Astrocyte of the spinal cord (primary cell): Measurements from ENCODE around the gene LMO1.

Experiments used
- DNase-seq: peaks from one replicate; pipeline ENCODE4 v3.0.0; 2011; ENCODE audit warnings: low read depth, low spot score
- H3K4me3 ChIP-seq: 2 replicates; pipeline ENCODE4 v1.5.1; 2011; ENCODE audit warnings: low read depth, mild to moderate bottlenecking, low read length, moderate library complexity
- in situ Hi-C: cut with HindIII; loops from 2 replicates; pipeline ENCODE4 v1.10.0; 2017; ENCODE audit warnings: low sequenced_read_pairs
- TF ChIP-seq, protein P1 (sequence below): IDR thresholded peaks from 2 replicates; pipeline ENCODE4 v1.5.1; 2012; ENCODE audit warnings: low read depth, mild to moderate bottlenecking, low read length, inconsistent platforms

Gene LMO1

DNA sequence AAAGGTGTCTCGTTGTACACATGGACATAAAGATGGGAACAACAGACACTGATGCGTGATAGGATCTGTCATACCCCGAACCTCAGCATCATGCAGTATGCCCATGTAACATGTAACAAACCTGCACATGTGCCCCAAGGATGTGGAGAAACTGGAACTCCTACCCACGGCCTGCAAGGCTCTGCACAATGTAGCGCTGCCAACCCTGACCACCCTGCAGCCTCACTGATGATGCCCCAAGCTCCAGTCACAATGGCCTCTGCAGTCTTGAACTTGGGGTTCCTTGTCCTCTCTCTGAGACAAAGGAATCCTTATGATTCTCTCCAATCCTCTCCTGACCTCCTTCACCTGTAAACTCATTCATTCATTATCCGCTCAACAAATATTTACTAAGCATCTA is 14.2 kb downstream of the LMO1 start:
- DNase-seq = no peak
- in situ Hi-C loops = no loop called here
- TF ChIP-seq, protein P1, sequence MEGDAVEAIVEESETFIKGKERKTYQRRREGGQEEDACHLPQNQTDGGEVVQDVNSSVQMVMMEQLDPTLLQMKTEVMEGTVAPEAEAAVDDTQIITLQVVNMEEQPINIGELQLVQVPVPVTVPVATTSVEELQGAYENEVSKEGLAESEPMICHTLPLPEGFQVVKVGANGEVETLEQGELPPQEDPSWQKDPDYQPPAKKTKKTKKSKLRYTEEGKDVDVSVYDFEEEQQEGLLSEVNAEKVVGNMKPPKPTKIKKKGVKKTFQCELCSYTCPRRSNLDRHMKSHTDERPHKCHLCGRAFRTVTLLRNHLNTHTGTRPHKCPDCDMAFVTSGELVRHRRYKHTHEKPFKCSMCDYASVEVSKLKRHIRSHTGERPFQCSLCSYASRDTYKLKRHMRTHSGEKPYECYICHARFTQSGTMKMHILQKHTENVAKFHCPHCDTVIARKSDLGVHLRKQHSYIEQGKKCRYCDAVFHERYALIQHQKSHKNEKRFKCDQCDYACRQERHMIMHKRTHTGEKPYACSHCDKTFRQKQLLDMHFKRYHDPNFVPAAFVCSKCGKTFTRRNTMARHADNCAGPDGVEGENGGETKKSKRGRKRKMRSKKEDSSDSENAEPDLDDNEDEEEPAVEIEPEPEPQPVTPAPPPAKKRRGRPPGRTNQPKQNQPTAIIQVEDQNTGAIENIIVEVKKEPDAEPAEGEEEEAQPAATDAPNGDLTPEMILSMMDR = no peak

DNA sequence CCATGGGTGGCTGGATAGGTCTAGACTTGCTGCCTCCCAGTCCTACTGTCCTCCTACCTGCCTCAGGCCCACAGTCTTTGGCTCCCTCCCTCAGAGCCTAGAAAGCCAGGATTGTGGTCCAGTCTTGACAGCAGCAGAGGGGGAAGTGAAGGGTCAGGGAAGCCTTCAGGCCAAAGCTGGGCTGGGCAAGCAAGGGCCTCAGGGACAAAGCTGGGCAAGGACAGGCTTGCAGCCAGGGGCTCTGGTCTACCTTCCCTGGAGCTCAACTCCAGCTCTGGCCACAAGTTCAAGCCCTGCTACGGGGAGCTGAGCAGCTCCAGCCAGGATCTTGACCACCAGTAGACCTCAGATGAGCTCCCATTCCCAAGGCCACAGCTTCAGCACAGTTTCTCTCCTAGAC is 14.9 kb downstream of the LMO1 start:
- in situ Hi-C loops = no loop called here
- DNase-seq = no peak
- H3K4me3 ChIP-seq = no peak overlapping the region
- TF ChIP-seq, protein P1 = no peak

More for the DNA sequence above, 14.2 kb downstream of the LMO1 start:
- no peak overlapping the region for H3K4me3 ChIP-seq

DNA sequence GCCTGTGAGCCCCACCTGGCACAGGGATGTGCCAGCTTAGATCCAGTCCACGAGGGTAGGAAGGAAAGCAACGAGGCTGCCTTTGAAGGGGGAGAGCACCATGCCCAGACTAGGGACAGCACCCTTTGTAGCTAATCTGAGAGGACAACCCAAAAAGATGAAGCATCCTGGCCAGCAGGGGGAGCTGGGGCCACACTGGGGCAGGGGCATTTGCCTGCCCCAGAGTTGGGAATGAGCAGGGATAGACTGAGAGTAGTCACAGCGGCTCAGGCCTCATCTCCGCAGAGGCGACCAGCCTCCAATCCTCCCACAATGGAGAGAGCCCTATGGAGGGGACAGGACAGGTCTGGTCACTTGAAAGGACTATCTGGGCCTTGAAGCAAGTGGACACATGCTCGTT is 16.4 kb downstream of the LMO1 start:
- no peak for DNase-seq
- TF ChIP-seq, protein P1 = peak; percentile 43
- no peak overlapping the region for H3K4me3 ChIP-seq
- in situ Hi-C loops = no loop called here

DNA sequence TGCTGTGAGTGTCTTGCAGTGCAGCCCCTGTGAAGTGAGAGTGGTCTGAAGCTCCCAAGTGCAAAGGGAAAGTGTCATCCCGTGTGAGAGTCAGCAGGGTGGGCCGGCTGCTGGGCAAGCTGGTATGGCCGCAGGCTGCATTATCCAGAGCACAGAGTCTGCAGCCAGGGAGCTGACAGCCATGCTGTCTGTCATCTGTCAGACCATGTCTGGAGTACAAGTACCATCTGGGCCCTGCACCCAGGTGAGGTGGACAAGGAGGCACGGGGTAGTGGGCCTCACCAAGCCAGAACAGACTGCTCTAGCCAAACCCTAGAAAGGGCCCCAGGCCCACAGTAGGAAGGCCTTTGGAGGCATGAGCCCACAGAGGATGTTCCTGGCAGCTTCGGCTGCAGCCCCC is 20.2 kb downstream of the LMO1 start:
- in situ Hi-C loops = no loop called here
- TF ChIP-seq, protein P1 = no peak
- DNase-seq = no peak
- H3K4me3 ChIP-seq = no peak overlapping the region

DNA sequence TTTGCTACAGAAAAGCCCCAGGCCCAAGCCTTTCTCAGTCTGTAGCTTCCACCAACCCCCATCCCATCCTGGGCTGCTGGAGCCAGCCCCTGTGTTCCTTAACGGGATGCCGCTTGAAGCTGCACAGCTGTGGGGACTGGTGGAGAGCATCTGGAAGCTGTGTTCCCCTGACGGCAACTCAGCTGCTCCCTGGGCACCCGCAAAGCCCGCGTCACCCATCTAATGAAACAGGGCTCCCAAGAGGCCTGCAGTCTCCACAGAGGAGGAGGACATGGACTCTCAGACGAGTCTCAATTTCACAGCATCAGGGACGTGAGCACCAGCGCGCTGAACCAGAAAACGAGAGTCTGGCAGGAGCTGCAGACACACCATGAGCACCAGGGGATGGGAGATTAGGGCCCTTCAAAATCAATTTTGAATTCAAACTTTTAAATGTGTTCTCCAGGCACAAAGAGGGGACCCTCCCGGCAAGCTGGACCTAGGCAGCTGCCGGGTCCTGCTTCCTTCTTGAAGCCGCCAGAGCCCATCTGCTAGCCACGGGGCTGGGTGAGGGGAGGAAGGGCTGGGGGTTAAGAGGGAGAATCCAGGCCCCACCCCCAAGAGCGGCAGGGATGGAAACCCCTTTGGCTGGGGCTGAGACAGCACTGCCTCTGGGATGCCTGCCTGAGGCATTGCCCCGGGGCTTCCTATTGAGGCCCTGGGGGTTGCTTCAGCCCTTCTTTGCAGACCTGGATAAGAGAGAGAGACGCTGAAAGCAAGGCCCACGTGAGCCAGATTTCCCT is 21.0 kb downstream of the LMO1 start:
- TF ChIP-seq, protein P1 = no peak
- DNase-seq = no peak
- no peak overlapping the region for H3K4me3 ChIP-seq
- in situ Hi-C loops = no loop called here

DNA sequence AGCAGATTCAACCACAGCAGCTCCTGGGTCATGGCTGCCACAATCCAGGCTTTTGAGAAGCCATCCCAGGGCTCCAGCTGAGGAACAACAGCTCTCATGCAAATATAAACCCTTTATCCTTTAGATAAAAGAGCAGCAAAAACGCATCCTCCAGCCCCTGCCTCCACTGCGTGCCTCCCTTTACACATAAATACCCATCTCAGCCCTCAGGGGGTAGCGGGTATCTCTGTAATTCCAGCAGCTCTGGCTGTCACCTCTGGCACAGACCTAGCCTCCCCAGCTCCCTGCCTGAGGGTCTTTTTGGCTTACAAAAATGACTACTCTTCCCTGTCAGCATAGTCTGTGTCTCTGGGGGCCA is 21.6 kb downstream of the LMO1 start:
- in situ Hi-C loops = no loop called here
- H3K4me3 ChIP-seq = no peak overlapping the region
- TF ChIP-seq, protein P1 = no peak
- no peak for DNase-seq
